ENCODE results near the gene ZNRF2. TPM values are rescaled to one million over a fixed set of nuclear protein-coding genes. Genes with fewer than 3 reads are reported as not detected.
A peak's percentile ranks its signal among the peaks of the same experiment; 100 is the strongest.

The ZNRF2 gene
- total and polyA plus RNA-seq, 2 of the 13 experiments (the other 11 are each of a cell fraction or from before 2014, with no cell fraction given) = 3.5 to 7.7 TPM

DNA sequence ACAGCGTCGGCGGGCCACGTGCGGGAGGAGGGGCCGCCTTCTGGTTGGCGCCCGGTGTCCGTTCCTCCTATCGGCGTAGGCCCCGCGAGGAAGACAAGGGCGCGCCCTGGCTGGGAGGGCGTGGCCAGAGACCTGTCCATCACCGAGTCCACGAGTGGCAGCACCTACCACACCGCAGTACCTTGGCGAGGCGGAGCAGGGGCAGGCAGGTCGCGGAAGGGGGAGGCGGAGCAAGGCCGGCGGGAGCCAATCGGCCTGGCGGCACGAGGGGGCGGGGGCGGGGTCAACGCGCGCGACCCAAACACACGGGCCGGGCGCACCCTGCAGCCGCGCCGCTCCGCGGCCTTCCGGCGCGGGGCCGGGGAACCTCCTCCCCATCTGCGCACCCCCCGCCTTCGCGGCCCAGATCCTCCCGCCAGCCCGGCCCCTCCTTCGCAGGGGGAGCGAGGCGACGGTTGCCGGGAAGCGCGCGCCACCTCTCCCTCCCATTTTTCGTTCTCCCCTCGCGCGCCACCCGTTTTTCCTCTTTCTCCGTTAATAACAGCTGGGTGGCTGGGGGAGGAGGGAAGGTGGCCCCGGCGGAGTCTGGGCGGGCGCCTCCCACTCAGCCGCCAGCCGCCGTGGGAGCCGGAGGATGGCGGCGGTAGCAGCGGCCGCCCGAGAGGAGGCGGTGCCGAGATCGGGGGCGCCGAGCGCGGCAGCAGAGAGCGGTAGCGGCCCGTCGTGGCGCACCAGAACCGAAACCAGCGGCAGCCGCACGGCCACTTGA, at the start of gene ZNRF2 (continued):
- TF ChIP-seq, protein P1, sequence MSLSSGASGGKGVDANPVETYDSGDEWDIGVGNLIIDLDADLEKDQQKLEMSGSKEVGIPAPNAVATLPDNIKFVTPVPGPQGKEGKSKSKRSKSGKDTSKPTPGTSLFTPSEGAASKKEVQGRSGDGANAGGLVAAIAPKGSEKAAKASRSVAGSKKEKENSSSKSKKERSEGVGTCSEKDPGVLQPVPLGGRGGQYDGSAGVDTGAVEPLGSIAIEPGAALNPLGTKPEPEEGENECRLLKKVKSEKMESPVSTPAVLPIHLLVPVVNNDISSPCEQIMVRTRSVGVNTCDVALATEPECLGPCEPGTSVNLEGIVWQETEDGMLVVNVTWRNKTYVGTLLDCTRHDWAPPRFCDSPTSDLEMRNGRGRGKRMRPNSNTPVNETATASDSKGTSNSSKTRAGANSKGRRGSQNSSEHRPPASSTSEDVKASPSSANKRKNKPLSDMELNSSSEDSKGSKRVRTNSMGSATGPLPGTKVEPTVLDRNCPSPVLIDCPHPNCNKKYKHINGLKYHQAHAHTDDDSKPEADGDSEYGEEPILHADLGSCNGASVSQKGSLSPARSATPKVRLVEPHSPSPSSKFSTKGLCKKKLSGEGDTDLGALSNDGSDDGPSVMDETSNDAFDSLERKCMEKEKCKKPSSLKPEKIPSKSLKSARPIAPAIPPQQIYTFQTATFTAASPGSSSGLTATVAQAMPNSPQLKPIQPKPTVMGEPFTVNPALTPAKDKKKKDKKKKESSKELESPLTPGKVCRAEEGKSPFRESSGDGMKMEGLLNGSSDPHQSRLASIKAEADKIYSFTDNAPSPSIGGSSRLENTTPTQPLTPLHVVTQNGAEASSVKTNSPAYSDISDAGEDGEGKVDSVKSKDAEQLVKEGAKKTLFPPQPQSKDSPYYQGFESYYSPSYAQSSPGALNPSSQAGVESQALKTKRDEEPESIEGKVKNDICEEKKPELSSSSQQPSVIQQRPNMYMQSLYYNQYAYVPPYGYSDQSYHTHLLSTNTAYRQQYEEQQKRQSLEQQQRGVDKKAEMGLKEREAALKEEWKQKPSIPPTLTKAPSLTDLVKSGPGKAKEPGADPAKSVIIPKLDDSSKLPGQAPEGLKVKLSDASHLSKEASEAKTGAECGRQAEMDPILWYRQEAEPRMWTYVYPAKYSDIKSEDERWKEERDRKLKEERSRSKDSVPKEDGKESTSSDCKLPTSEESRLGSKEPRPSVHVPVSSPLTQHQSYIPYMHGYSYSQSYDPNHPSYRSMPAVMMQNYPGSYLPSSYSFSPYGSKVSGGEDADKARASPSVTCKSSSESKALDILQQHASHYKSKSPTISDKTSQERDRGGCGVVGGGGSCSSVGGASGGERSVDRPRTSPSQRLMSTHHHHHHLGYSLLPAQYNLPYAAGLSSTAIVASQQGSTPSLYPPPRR (CRISPR knock-in tag; IDR thresholded peaks at IDR 0.05; ENCODE audit: borderline replicate concordance) = peak; percentile 11; the same call in 1 of the 2 replicates
- TF ChIP-seq PITX1 (CRISPR knock-in tag; IDR thresholded peaks at IDR 0.05) (0 out of 2 replicates have a peak, but pooled peaks have one; percentile 28), PAF1 (CRISPR knock-in tag; IDR thresholded peaks at IDR 0.05) (no peak), KAT8 (CRISPR knock-in tag; IDR thresholded peaks at IDR 0.05) (peak; percentile 40; the same call in 1 of the 2 replicates), ZBTB8A (CRISPR knock-in tag; IDR thresholded peaks at IDR 0.05; ENCODE audit: borderline replicate concordance, low read depth) (peak; percentile 91; the same call in 1 of the 2 replicates), RAD21 (CRISPR knock-in tag; IDR thresholded peaks at IDR 0.05) (peak; percentile 40; the same call in 1 of the 2 replicates), HHEX (CRISPR knock-in tag; IDR thresholded peaks at IDR 0.05) (no peak), CREM (IDR thresholded peaks at IDR 0.05) (peak; percentile 36; the same call in 1 of the 2 replicates), CREM (CRISPR knock-in tag; IDR thresholded peaks at IDR 0.05) (no peak), NFIC (IDR thresholded peaks at IDR 0.05; ENCODE audit: low read length) (no peak), PRDM10 (CRISPR knock-in tag; IDR thresholded peaks at IDR 0.05; ENCODE audit: low read depth) (no peak; the same call in 1 of the 2 replicates), ZNF678 (CRISPR knock-in tag; IDR thresholded peaks at IDR 0.05) (0 out of 2 replicates have a peak, but pooled peaks have one; percentile 69), REL (CRISPR knock-in tag; conservative IDR thresholded peaks at IDR 0.05) (0 out of 2 replicates have a peak, but pooled peaks have one; percentile 38), HOXD1 (CRISPR knock-in tag; IDR thresholded peaks at IDR 0.05) (peak; percentile 43; the same call in 1 of the 2 replicates)
- TF ChIP-seq, protein P2, sequence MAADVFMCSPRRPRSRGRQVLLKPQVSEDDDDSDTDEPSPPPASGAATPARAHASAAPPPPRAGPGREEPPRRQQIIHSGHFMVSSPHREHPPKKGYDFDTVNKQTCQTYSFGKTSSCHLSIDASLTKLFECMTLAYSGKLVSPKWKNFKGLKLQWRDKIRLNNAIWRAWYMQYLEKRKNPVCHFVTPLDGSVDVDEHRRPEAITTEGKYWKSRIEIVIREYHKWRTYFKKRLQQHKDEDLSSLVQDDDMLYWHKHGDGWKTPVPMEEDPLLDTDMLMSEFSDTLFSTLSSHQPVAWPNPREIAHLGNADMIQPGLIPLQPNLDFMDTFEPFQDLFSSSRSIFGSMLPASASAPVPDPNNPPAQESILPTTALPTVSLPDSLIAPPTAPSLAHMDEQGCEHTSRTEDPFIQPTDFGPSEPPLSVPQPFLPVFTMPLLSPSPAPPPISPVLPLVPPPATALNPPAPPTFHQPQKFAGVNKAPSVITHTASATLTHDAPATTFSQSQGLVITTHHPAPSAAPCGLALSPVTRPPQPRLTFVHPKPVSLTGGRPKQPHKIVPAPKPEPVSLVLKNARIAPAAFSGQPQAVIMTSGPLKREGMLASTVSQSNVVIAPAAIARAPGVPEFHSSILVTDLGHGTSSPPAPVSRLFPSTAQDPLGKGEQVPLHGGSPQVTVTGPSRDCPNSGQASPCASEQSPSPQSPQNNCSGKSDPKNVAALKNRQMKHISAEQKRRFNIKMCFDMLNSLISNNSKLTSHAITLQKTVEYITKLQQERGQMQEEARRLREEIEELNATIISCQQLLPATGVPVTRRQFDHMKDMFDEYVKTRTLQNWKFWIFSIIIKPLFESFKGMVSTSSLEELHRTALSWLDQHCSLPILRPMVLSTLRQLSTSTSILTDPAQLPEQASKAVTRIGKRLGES (CRISPR knock-in tag; IDR thresholded peaks at IDR 0.05; ENCODE audit: borderline replicate concordance) = no peak
- TF ChIP-seq, protein P3, sequence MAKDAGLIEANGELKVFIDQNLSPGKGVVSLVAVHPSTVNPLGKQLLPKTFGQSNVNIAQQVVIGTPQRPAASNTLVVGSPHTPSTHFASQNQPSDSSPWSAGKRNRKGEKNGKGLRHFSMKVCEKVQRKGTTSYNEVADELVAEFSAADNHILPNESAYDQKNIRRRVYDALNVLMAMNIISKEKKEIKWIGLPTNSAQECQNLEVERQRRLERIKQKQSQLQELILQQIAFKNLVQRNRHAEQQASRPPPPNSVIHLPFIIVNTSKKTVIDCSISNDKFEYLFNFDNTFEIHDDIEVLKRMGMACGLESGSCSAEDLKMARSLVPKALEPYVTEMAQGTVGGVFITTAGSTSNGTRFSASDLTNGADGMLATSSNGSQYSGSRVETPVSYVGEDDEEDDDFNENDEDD (CRISPR knock-in tag; IDR thresholded peaks at IDR 0.05; ENCODE audit: borderline replicate concordance) = peak; percentile 95

Data from HepG2 (cell line).